Osteoblast (primary cell): ENCODE results near the gene LPIN3. TPM values are rescaled to one million over a fixed set of nuclear protein-coding genes. Genes with fewer than 3 reads are reported as not detected.
A peak's percentile ranks its signal among the peaks of the same experiment; 100 is the strongest.

Experiments
- DNase-seq: peaks from one replicate; pipeline ENCODE4 v3.0.0; 2011; ENCODE audit warnings: low spot score, mixed read lengths; ENCODE audit not compliant: insufficient read length; ENCODE audit errors: missing footprints
- H2AFZ ChIP-seq: 2 replicates; pipeline ENCODE4 v1.6.0; 2011; ENCODE audit warnings: mild to moderate bottlenecking, low read length
- H3K27ac ChIP-seq: 2 replicates; pipeline ENCODE4 v1.5.1; 2011; ENCODE audit warnings: mild to moderate bottlenecking, low read depth, low read length, moderate library complexity
- H3K27me3 ChIP-seq: 2 replicates; pipeline ENCODE4 v1.6.0; 2012; ENCODE audit warnings: mild to moderate bottlenecking, control low read depth, inconsistent platforms, low read length, moderate library complexity; ENCODE audit not compliant: insufficient read depth
- H3K36me3 ChIP-seq: 2 replicates; pipeline ENCODE4 v1.5.1; 2011; ENCODE audit warnings: mild to moderate bottlenecking, low read length, control low read depth, moderate library complexity; ENCODE audit not compliant: insufficient read depth
- H3K4me1 ChIP-seq: 2 replicates; pipeline ENCODE4 v1.5.1; 2011; ENCODE audit warnings: mild to moderate bottlenecking, low read length, control low read depth, moderate library complexity; ENCODE audit not compliant: insufficient read depth
- H3K4me2 ChIP-seq: 2 replicates; pipeline ENCODE4 v1.6.0; 2011; ENCODE audit warnings: mild to moderate bottlenecking, low read length; ENCODE audit not compliant: insufficient read depth
- H3K4me3 ChIP-seq: fragments of 200-600 bp; sonication (generic); 3 replicates; pipeline ENCODE4 v1.5.1; 2012; ENCODE audit warnings: mild to moderate bottlenecking, low read length, inconsistent platforms; ENCODE audit not compliant: insufficient read depth
- H3K79me2 ChIP-seq: 2 replicates; pipeline ENCODE4 v1.6.0; 2012; ENCODE audit warnings: mild to moderate bottlenecking, low read length, control low read depth, inconsistent platforms; ENCODE audit not compliant: insufficient read depth
- H3K9me3 ChIP-seq: 2 replicates; pipeline ENCODE4 v1.5.1; 2011; ENCODE audit warnings: low read depth, low read length, control low read depth
- H4K20me1 ChIP-seq: 2 replicates; pipeline ENCODE4 v1.6.0; 2012; ENCODE audit warnings: mild to moderate bottlenecking, low read length, control low read depth; ENCODE audit not compliant: insufficient read depth
- CTCF ChIP-seq: IDR thresholded peaks from 2 replicates; pipeline ENCODE4 v1.5.1; 2011; ENCODE audit warnings: mild to moderate bottlenecking, low read depth, low read length, moderate library complexity; ENCODE audit errors: extremely low read depth
- total RNA-seq: library from RNA; depleted of rRNA; stranded (reverse); fragments of >200 nt; gene quantifications from 2 replicates; pipeline ENCODE4 v1.2.3, GENCODE V29; 2012

The LPIN3 gene
- total RNA-seq, 1 donor: 9.0 TPM

GRCh38 chr20:41386502-41387427 lies 46.1 kb downstream of the LPIN3 start:
- H4K20me1 ChIP-seq: no peaks in the 10 kb centered on the region
- H3K4me3 ChIP-seq: no peak overlapping the region
- no peak overlapping the region for H2AFZ ChIP-seq
- H3K9me3 ChIP-seq: no peaks in the 10 kb centered on the region
- peaks cover 5% of the 10 kb centered on the region for H3K27me3 ChIP-seq
- no peak for TF ChIP-seq CTCF
- no peaks in the 10 kb centered on the region for H3K4me1 ChIP-seq
- no peak overlapping the region for H3K27ac ChIP-seq
- H3K36me3 ChIP-seq: no peaks in the 10 kb centered on the region
- peak; percentile 75 for DNase-seq
- H3K4me2 ChIP-seq: no peak overlapping the region
- no peaks in the 10 kb centered on the region for H3K79me2 ChIP-seq

GRCh38 chr20:41387444-41387851 lies 46.8 kb downstream of the LPIN3 start:
- H3K4me3 ChIP-seq: no peak overlapping the region
- peaks cover 5% of the 10 kb centered on the region for H3K27me3 ChIP-seq
- H3K4me1 ChIP-seq: no peaks in the 10 kb centered on the region
- no peak overlapping the region for H3K27ac ChIP-seq
- H3K36me3 ChIP-seq: no peaks in the 10 kb centered on the region
- DNase-seq: no peak
- no peaks in the 10 kb centered on the region for H3K79me2 ChIP-seq
- H3K4me2 ChIP-seq: no peak overlapping the region
- TF ChIP-seq CTCF: no peak
- H4K20me1 ChIP-seq: no peaks in the 10 kb centered on the region
- no peak overlapping the region for H2AFZ ChIP-seq
- no peaks in the 10 kb centered on the region for H3K9me3 ChIP-seq

- no peak overlapping the region for H2AFZ ChIP-seq
- no peaks in the 10 kb centered on the region for H3K36me3 ChIP-seq
- no peaks in the 10 kb centered on the region for H3K27me3 ChIP-seq
- DNase-seq: no peak
- TF ChIP-seq CTCF: no peak
- H3K4me3 ChIP-seq: no peak overlapping the region
- H4K20me1 ChIP-seq: no peaks in the 10 kb centered on the region
- H3K27ac ChIP-seq: no peak overlapping the region
- H3K4me1 ChIP-seq: no peaks in the 10 kb centered on the region
- no peak overlapping the region for H3K4me2 ChIP-seq
- no peaks in the 10 kb centered on the region for H3K79me2 ChIP-seq
- H3K9me3 ChIP-seq: no peaks in the 10 kb centered on the region
Measured at GRCh38 chr20:41390889-41391288, 50.3 kb downstream of the LPIN3 start.

GRCh38 chr20:41391587-41392001 lies 51.0 kb downstream of the LPIN3 start:
- DNase-seq: no peak
- Histone ChIP-seq H2AFZ (no peak overlapping the region), H3K4me1 (no peaks in the 10 kb centered on the region), H4K20me1 (no peaks in the 10 kb centered on the region), H3K9me3 (no peaks in the 10 kb centered on the region), H3K27me3 (no peaks in the 10 kb centered on the region), H3K4me3 (no peak overlapping the region), H3K4me2 (no peak overlapping the region), H3K36me3 (no peaks in the 10 kb centered on the region), H3K79me2 (no peaks in the 10 kb centered on the region), H3K27ac (no peak overlapping the region)
- TF ChIP-seq CTCF: no peak
